Progenitor cell of endocrine pancreas (in vitro differentiated cells): Measurements from ENCODE around the gene ARHGAP26. TPM values are rescaled to one million over a fixed set of nuclear protein-coding genes. Genes with fewer than 3 reads are reported as not detected.

Experiments used
- DNase-seq: peaks from one replicate; pipeline ENCODE4 v3.0.0; 2021; ENCODE audit warnings: low spot score; ENCODE audit not compliant: unreplicated experiment
- H3K27ac Mint-ChIP-seq: 2 replicates; pipeline ENCODE4 v1.8.0; 2021; ENCODE audit warnings: mild to moderate bottlenecking, moderate library complexity, mixed read lengths
- H3K27me3 Mint-ChIP-seq: 2 replicates; pipeline ENCODE4 v1.8.0; 2021; ENCODE audit warnings: mixed read lengths
- H3K36me3 Mint-ChIP-seq: 2 replicates; pipeline ENCODE4 v1.8.0; 2022; ENCODE audit warnings: mixed read lengths; ENCODE audit not compliant: insufficient read depth
- H3K4me1 Mint-ChIP-seq: 2 replicates; pipeline ENCODE4 v1.8.0; 2021; ENCODE audit warnings: low read depth, mixed read lengths
- H3K4me3 Mint-ChIP-seq: 2 replicates; pipeline ENCODE4 v1.8.0; 2021; ENCODE audit warnings: low read depth, mild to moderate bottlenecking, moderate library complexity, mixed read lengths
- H3K9me3 Mint-ChIP-seq: 2 replicates; pipeline ENCODE4 v1.8.0; 2021; ENCODE audit warnings: low read depth, mixed read lengths
- CTCF ChIP-seq: fragments of 200-600 bp; sonication (generic); IDR thresholded peaks from one replicate; pipeline ENCODE4 v1.5.0; 2021; ENCODE audit warnings: antibody characterized with exemption, mild to moderate bottlenecking; ENCODE audit not compliant: unreplicated experiment
- total RNA-seq: library from RNA; stranded (reverse); gene quantifications from 2 replicates; pipeline ENCODE4 v1.2.1, GENCODE V29; 2021

Gene ARHGAP26
- total RNA-seq, 1 donor from 2014 or later: 21.3 TPM

- Mint-ChIP-seq H3K4me3 (no peak overlapping the region), H3K4me1 (peaks cover 9% of the 10 kb centered on the region), H3K27me3 (peaks cover 13% of the 10 kb centered on the region), H3K27ac (no peak overlapping the region), H3K36me3 (no peaks in the 10 kb centered on the region), H3K9me3 (peaks cover 2% of the 10 kb centered on the region)
- no peak for TF ChIP-seq CTCF
- DNase-seq: no peak
Observed at GRCh38 chr5:143229896-143230675, 459.9 kb downstream of the ARHGAP26 start.

GRCh38 chr5:143230676-143230996 lies 460.5 kb downstream of the ARHGAP26 start:
- Mint-ChIP-seq H3K27me3 (peaks cover 12% of the 10 kb centered on the region), H3K27ac (no peak overlapping the region), H3K36me3 (no peaks in the 10 kb centered on the region), H3K4me3 (no peak overlapping the region), H3K4me1 (peaks cover 9% of the 10 kb centered on the region), H3K9me3 (peaks cover 2% of the 10 kb centered on the region)
- no peak for TF ChIP-seq CTCF
- DNase-seq: no peak

GRCh38 chr5:143231416-143231815 lies 461.2 kb downstream of the ARHGAP26 start:
- TF ChIP-seq CTCF: no peak
- Mint-ChIP-seq H3K4me1 (peaks cover 9% of the 10 kb centered on the region), H3K27ac (no peak overlapping the region), H3K36me3 (no peaks in the 10 kb centered on the region), H3K4me3 (no peak overlapping the region), H3K27me3 (peaks cover 10% of the 10 kb centered on the region), H3K9me3 (peaks cover 2% of the 10 kb centered on the region)
- no peak for DNase-seq

- DNase-seq: no peak
- H3K4me1 Mint-ChIP-seq: peaks cover 9% of the 10 kb centered on the region
- no peaks in the 10 kb centered on the region for H3K36me3 Mint-ChIP-seq
- no peak overlapping the region for H3K27ac Mint-ChIP-seq
- H3K9me3 Mint-ChIP-seq: peaks cover 2% of the 10 kb centered on the region
- H3K27me3 Mint-ChIP-seq: peaks cover 10% of the 10 kb centered on the region
- TF ChIP-seq CTCF: no peak
- no peak overlapping the region for H3K4me3 Mint-ChIP-seq
Observed at GRCh38 chr5:143231973-143232812, 462.0 kb downstream of the ARHGAP26 start.

GRCh38 chr5:143233031-143233430 lies 462.9 kb downstream of the ARHGAP26 start:
- Mint-ChIP-seq H3K27me3 (peaks cover 10% of the 10 kb centered on the region), H3K4me3 (no peak overlapping the region), H3K4me1 (peaks cover 9% of the 10 kb centered on the region), H3K27ac (no peak overlapping the region), H3K9me3 (peaks cover 2% of the 10 kb centered on the region), H3K36me3 (no peaks in the 10 kb centered on the region)
- no peak for TF ChIP-seq CTCF
- no peak for DNase-seq
